PFSK-1 (cell line): ENCODE data around the gene ESAM. TPM values are rescaled to one million over a fixed set of nuclear protein-coding genes. Genes with fewer than 3 reads are reported as not detected.

Source experiments
- FOXP2 ChIP-seq: optimal IDR thresholded peaks from 2 replicates; pipeline ENCODE3; 2011; ENCODE audit warnings: borderline replicate concordance, control low read depth, inconsistent platforms; ENCODE audit not compliant: insufficient read depth; ENCODE audit errors: extremely low read length, extremely low read depth
- POLR2AphosphoS5 ChIP-seq: IDR thresholded peaks from 2 replicates; pipeline ENCODE4 v1.6.1; 2012; ENCODE audit warnings: low read depth, mild to moderate bottlenecking, control low read depth, low read length, moderate library complexity
- REST ChIP-seq, 2 experiments: IDR thresholded peaks; 2 replicates each; pipeline versions ENCODE4 v1.6.1 to v1.8.0; 2011 to 2012; ENCODE audit warnings: low read depth in 2 of 2, low read length in 2 of 2, control low read depth in 1 of 2, inconsistent platforms in 1 of 2, mild to moderate bottlenecking in 1 of 2, moderate library complexity in 1 of 2; ENCODE audit not compliant: insufficient read depth in 1 of 2
- SIN3A ChIP-seq: IDR thresholded peaks from 2 replicates; pipeline ENCODE4 v1.6.1; 2012; ENCODE audit warnings: mild to moderate bottlenecking, low read length, moderate library complexity, borderline replicate concordance; ENCODE audit not compliant: insufficient read depth
- TAF1 ChIP-seq: IDR thresholded peaks from 2 replicates; pipeline ENCODE4 v1.6.1; 2012; ENCODE audit warnings: low read length, control low read depth, borderline replicate concordance; ENCODE audit not compliant: insufficient read depth
- polyA plus RNA-seq: library from polyadenylated mRNA; unstranded; fragments of >200 nt; gene quantifications from one replicate; pipeline ENCODE4 v1.2.1, GENCODE V29; 2012; ENCODE audit warnings: low read depth, missing spikeins; ENCODE audit not compliant: insufficient read length

Gene ESAM, protein sequence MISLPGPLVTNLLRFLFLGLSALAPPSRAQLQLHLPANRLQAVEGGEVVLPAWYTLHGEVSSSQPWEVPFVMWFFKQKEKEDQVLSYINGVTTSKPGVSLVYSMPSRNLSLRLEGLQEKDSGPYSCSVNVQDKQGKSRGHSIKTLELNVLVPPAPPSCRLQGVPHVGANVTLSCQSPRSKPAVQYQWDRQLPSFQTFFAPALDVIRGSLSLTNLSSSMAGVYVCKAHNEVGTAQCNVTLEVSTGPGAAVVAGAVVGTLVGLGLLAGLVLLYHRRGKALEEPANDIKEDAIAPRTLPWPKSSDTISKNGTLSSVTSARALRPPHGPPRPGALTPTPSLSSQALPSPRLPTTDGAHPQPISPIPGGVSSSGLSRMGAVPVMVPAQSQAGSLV
- polyA plus RNA-seq: not detected

GRCh38 chr11:124762105-124762623 is at the start of gene ESAM:
Gene ESAM (minus strand): TSS chr11:124762290. CDS start chr11:124762154, 136 bp downstream.
- TF ChIP-seq SIN3A: no peak
- no peak for TF ChIP-seq REST (IDR thresholded peaks at IDR 0.05; ENCODE audit: insufficient read depth in 1 of 2, low read depth in 2 of 2, low read length in 2 of 2)
- TF ChIP-seq FOXP2: no peak
- no peak for TF ChIP-seq POLR2AphosphoS5
- TF ChIP-seq TAF1: no peak

GRCh38 chr11:124811399-124812125 is 49.5 kb upstream of the ESAM start:
- TF ChIP-seq POLR2AphosphoS5: no peak
- TF ChIP-seq REST (IDR thresholded peaks at IDR 0.05; ENCODE audit: insufficient read depth in 1 of 2, low read depth in 2 of 2, low read length in 2 of 2): no peak
- no peak for TF ChIP-seq TAF1
- TF ChIP-seq FOXP2: no peak
- no peak for TF ChIP-seq SIN3A

- TF ChIP-seq REST (IDR thresholded peaks at IDR 0.05; ENCODE audit: insufficient read depth in 1 of 2, low read depth in 2 of 2, low read length in 2 of 2) (no peak), SIN3A (no peak), FOXP2 (no peak)
Measured at GRCh38 chr11:124807660-124808270, 45.7 kb upstream of the ESAM start.

- TF ChIP-seq REST (IDR thresholded peaks at IDR 0.05; ENCODE audit: insufficient read depth in 1 of 2, low read depth in 2 of 2, low read length in 2 of 2) (no peak), SIN3A (no peak), FOXP2 (no peak), TAF1 (no peak), POLR2AphosphoS5 (no peak)
Measured at GRCh38 chr11:124807201-124807600, 45.1 kb upstream of the ESAM start.
